Esophagus muscularis mucosa (tissue), 4 donors: ENCODE results near the gene KIAA2012. TPM values are rescaled to one million over a fixed set of nuclear protein-coding genes. Genes with fewer than 3 reads are reported as not detected.

ENCODE experiments used
- DNase-seq: peaks from one replicate; pipeline ENCODE4 v3.0.0-alpha.2; 2017; ENCODE audit errors: extremely low spot score
- H3K27ac ChIP-seq, 4 donors: fragments of 200-600 bp; sonication (generic); replicated peaks in 1 of 4; 1 replicate in 3 of 4; 2 replicates in 1 of 4; pipeline ENCODE4 v1.5.1; 2016 to 2019; ENCODE audit warnings: mild to moderate bottlenecking in 1 of 4
- H3K27me3 ChIP-seq, 4 donors: fragments of 200-600 bp; sonication (generic); one replicate each; pipeline versions ENCODE4 v1.5.1 to v1.6.0; 2016 to 2019
- H3K36me3 ChIP-seq, 4 donors: fragments of 200-600 bp; sonication (generic); one replicate each; pipeline ENCODE4 v1.5.1; 2016 to 2019
- H3K4me1 ChIP-seq, 4 donors: fragments of 200-600 bp; sonication (generic); one replicate each; pipeline ENCODE4 v1.5.1; 2016 to 2019
- H3K4me3 ChIP-seq, 4 donors: fragments of 200-600 bp; sonication (generic); 1 replicate in 2 of 4; 2 replicates in 2 of 4; pipeline ENCODE4 v1.5.1; 2016 to 2019; ENCODE audit warnings: mild to moderate bottlenecking in 4 of 4, moderate library complexity in 1 of 4
- H3K9me3 ChIP-seq, 4 donors: fragments of 200-600 bp; sonication (generic); 1 replicate in 3 of 4; 2 replicates in 1 of 4; pipeline ENCODE4 v1.5.1; 2016 to 2019
- CTCF ChIP-seq, 3 experiments: fragments of 200-600 bp in 2 of 3; fragments of 450-650 bp in 1 of 3; sonication (generic) in 2 of 3; IDR thresholded peaks; one replicate each; pipeline ENCODE4 v1.5.1; 2017 to 2019; ENCODE audit warnings: antibody characterized with exemption in 3 of 3, mild to moderate bottlenecking in 2 of 3, moderate library complexity in 1 of 3
- EP300 ChIP-seq: sonication (generic); formaldehyde crosslinking; IDR thresholded peaks from one replicate; pipeline ENCODE4 v1.6.1; 2017; ENCODE audit warnings: antibody characterized with exemption
- POLR2A ChIP-seq: fragments of 450-650 bp; IDR thresholded peaks from one replicate; pipeline ENCODE4 v1.6.1; 2017; ENCODE audit warnings: antibody characterized with exemption, moderate library complexity, mild to moderate bottlenecking, low read depth
- POLR2AphosphoS5 ChIP-seq, 2 donors: sonication (generic); formaldehyde crosslinking; IDR thresholded peaks; one replicate each; pipeline ENCODE4 v1.6.1; 2017; ENCODE audit warnings: antibody characterized with exemption in 2 of 2
- WGBS: methylation state at CpG from one replicate; pipeline ENCODE4 v1.1.5; 2018; 5-methylcytosine and 5-hydroxymethylcytosine counted together
- intact Hi-C: fragments of 100-400 bp; cut with DNase I; formaldehyde crosslinking; loops from one replicate; pipeline ENCODE4 v1.15.1; 2023
- total RNA-seq, 4 donors: library from RNA; depleted of rRNA; stranded (reverse); fragments of >200 nt; gene quantifications; one replicate each; pipeline versions ENCODE4 v1.1.0 to v1.2.1, GENCODE V29; 2016

Gene KIAA2012
- total RNA-seq, 4 donors from 2014 or later: 0.45 TPM; not detected in 3

- no peaks in the 10 kb centered on the region for H3K36me3 ChIP-seq
- H3K4me1 ChIP-seq: no peaks in the 10 kb centered on the region
- 71% methylated on average over 19 of the region's 19 CpGs for WGBS
- no peak for DNase-seq
- no peak for TF ChIP-seq POLR2AphosphoS5 (IDR thresholded peaks at IDR 0.05)
- no peak for TF ChIP-seq EP300
- no peak for TF ChIP-seq CTCF (IDR thresholded peaks at IDR 0.05)
- TF ChIP-seq POLR2A: no peak
- intact Hi-C loops: no loop called here
- H3K4me3 ChIP-seq: no peak overlapping the region
- H3K27me3 ChIP-seq: no peaks in the 10 kb centered on the region
- H3K9me3 ChIP-seq: no peaks in the 10 kb centered on the region
- H3K27ac ChIP-seq: no peak overlapping the region
Measured at GRCh38 chr2:202122980-202123720, 50.1 kb downstream of the KIAA2012 start.

GRCh38 chr2:202124286-202124685 is 51.2 kb downstream of the KIAA2012 start:
- H3K4me3 ChIP-seq: no peak overlapping the region
- no peaks in the 10 kb centered on the region for H3K27me3 ChIP-seq
- TF ChIP-seq POLR2A: no peak
- no peak for TF ChIP-seq POLR2AphosphoS5 (IDR thresholded peaks at IDR 0.05)
- no peak for TF ChIP-seq CTCF (IDR thresholded peaks at IDR 0.05)
- TF ChIP-seq EP300: no peak
- WGBS: 68% methylated on average over 2 of the region's 2 CpGs
- no peak for DNase-seq
- no peaks in the 10 kb centered on the region for H3K36me3 ChIP-seq
- H3K4me1 ChIP-seq: no peaks in the 10 kb centered on the region
- H3K9me3 ChIP-seq: no peaks in the 10 kb centered on the region
- intact Hi-C loops: no loop called here
- no peak overlapping the region for H3K27ac ChIP-seq

GRCh38 chr2:202127687-202128331 is 54.8 kb downstream of the KIAA2012 start:
- TF ChIP-seq POLR2A (no peak), EP300 (no peak), POLR2AphosphoS5 (IDR thresholded peaks at IDR 0.05) (no peak), CTCF (IDR thresholded peaks at IDR 0.05) (no peak)
- intact Hi-C loops: no loop called here
- no peak overlapping the region for H3K27ac ChIP-seq
- DNase-seq: no peak
- H3K4me3 ChIP-seq: no peak overlapping the region
- peaks cover 0 to 8% (median 4%) of the 10 kb centered on the region in 4 donors for H3K4me1 ChIP-seq
- H3K9me3 ChIP-seq: no peaks in the 10 kb centered on the region
- no peaks in the 10 kb centered on the region for H3K27me3 ChIP-seq
- 84% methylated on average over 3 of the region's 3 CpGs for WGBS
- H3K36me3 ChIP-seq: no peaks in the 10 kb centered on the region

GRCh38 chr2:202129841-202130240 is 56.8 kb downstream of the KIAA2012 start:
- H3K36me3 ChIP-seq: no peaks in the 10 kb centered on the region
- H3K4me3 ChIP-seq: no peak overlapping the region
- 37% methylated on average over 3 of the region's 3 CpGs for whole genome bisulfite sequencing
- no peaks in the 10 kb centered on the region for H3K9me3 ChIP-seq
- peaks cover 0 to 11% (median 7%) of the 10 kb centered on the region in 4 donors for H3K4me1 ChIP-seq
- intact Hi-C loops: no loop called here
- DNase-seq: no peak
- no peak overlapping the region for H3K27ac ChIP-seq
- H3K27me3 ChIP-seq: no peaks in the 10 kb centered on the region
- TF ChIP-seq POLR2AphosphoS5 (IDR thresholded peaks at IDR 0.05) (no peak), CTCF (IDR thresholded peaks at IDR 0.05) (no peak), EP300 (no peak), POLR2A (no peak)
